ENCODE data around the gene CLCF1. TPM values are rescaled to one million over a fixed set of nuclear protein-coding genes. Genes with fewer than 3 reads are reported as not detected.
A peak's percentile ranks its signal among the peaks of the same experiment; 100 is the strongest.

CLCF1 gene
- total and polyA plus RNA-seq, 2 of the 13 experiments (the other 11 are each of a cell fraction or from before 2014, with no cell fraction given), result 0.49 to 0.78 TPM

DNA sequence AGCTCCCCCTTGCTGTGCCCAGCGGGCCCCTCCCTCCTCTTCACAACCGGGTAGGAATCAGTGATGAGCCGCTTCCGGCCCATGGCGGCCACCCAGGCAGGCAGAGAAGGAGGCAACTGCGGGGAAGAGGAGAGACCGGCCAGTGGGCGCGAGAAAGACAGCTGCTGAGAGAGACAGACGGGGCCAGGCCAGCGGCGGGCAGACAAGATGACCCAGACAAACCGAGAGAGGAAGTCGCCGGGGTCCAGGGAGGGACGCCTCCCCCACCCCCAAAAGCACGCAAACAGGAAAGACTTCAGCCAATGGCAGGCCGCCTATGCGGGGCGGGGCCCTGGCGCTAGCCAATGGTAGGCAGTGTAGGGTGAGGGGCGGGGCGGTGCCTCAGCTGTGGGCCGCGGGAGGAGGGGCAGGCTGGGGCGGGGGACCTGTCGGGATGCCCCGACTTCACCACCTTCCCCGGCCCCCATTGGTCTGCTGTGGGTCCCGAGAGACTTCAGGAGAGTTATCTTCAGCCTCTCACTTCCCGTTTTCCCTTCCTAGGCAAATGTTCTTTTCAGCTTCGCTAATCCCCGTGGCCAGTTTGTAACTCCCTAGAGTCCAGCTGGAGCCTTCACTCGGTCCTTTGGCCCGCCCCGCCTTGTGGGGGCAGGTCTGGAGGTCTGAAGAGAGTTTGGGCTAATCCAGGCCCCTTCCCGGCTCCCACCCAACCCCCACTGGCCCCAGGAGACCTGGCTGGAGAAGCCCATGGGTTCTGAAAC, 19.9 kb downstream of the CLCF1 start, which contains the start of gene POLD4 (continued):
- TF ChIP-seq GATAD1 (CRISPR knock-in tag; IDR thresholded peaks at IDR 0.05) (peak; percentile 62), PITX1 (CRISPR knock-in tag; IDR thresholded peaks at IDR 0.05) (0 out of 2 replicates have a peak, but pooled peaks have one; percentile 59), GABPA (IDR thresholded peaks at IDR 0.05; ENCODE audit: low read depth, low read length) (peak; percentile 37), GABPA (CRISPR knock-in tag; IDR thresholded peaks at IDR 0.05; ENCODE audit: low read depth) (peak; percentile 80), ZNF496 (CRISPR knock-in tag; IDR thresholded peaks at IDR 0.05; ENCODE audit: insufficient replicate concordance) (no peak), PRMT3 (CRISPR knock-in tag; IDR thresholded peaks at IDR 0.05; ENCODE audit: borderline replicate concordance, low read depth) (no peak), ZNF788 (CRISPR knock-in tag; IDR thresholded peaks at IDR 0.05; ENCODE audit: borderline replicate concordance) (peak; percentile 24; the same call in 1 of the 2 replicates), ZNF530 (CRISPR knock-in tag; IDR thresholded peaks at IDR 0.05; ENCODE audit: low read depth) (no peak)
- TF ChIP-seq, protein P1, sequence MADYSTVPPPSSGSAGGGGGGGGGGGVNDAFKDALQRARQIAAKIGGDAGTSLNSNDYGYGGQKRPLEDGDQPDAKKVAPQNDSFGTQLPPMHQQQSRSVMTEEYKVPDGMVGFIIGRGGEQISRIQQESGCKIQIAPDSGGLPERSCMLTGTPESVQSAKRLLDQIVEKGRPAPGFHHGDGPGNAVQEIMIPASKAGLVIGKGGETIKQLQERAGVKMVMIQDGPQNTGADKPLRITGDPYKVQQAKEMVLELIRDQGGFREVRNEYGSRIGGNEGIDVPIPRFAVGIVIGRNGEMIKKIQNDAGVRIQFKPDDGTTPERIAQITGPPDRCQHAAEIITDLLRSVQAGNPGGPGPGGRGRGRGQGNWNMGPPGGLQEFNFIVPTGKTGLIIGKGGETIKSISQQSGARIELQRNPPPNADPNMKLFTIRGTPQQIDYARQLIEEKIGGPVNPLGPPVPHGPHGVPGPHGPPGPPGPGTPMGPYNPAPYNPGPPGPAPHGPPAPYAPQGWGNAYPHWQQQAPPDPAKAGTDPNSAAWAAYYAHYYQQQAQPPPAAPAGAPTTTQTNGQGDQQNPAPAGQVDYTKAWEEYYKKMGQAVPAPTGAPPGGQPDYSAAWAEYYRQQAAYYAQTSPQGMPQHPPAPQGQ (CRISPR knock-in tag; IDR thresholded peaks at IDR 0.05; ENCODE audit: borderline replicate concordance), result no peak
- TF ChIP-seq, protein P2, sequence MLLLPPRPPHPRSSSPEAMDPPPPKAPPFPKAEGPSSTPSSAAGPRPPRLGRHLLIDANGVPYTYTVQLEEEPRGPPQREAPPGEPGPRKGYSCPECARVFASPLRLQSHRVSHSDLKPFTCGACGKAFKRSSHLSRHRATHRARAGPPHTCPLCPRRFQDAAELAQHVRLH (CRISPR knock-in tag; IDR thresholded peaks at IDR 0.05; ENCODE audit: borderline replicate concordance, low read depth), result 0 out of 2 replicates have a peak, but pooled peaks have one; percentile 27
- TF ChIP-seq, protein P3, sequence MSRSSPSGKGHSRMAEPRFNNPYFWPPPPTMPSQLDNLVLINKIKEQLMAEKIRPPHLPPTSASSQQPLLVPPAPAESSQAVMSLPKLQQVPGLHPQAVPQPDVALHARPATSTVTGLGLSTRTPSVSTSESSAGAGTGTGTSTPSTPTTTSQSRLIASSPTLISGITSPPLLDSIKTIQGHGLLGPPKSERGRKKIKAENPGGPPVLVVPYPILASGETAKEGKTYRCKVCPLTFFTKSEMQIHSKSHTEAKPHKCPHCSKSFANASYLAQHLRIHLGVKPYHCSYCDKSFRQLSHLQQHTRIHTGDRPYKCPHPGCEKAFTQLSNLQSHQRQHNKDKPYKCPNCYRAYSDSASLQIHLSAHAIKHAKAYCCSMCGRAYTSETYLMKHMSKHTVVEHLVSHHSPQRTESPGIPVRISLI (CRISPR knock-in tag; IDR thresholded peaks at IDR 0.05; ENCODE audit: borderline replicate concordance), result no peak
- TF ChIP-seq, protein P4, sequence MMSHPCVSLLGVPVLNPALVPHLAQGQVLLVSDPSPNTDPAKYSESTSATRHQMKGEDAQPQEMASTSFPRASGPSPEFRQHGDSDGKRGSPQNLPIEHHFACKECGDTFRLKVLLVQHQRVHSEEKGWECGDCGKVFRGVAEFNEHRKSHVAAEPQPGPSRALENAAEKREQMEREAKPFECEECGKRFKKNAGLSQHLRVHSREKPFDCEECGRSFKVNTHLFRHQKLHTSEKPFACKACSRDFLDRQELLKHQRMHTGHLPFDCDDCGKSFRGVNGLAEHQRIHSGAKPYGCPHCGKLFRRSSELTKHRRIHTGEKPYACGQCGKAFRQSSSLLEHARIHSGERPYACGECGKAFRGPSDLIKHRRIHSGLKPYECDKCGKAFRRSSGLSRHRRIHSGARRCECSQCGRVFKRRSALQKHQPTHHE (CRISPR knock-in tag; IDR thresholded peaks at IDR 0.05; ENCODE audit: borderline replicate concordance), result 0 out of 2 replicates have a peak, but pooled peaks have one; percentile 61
- TF ChIP-seq, protein P5, sequence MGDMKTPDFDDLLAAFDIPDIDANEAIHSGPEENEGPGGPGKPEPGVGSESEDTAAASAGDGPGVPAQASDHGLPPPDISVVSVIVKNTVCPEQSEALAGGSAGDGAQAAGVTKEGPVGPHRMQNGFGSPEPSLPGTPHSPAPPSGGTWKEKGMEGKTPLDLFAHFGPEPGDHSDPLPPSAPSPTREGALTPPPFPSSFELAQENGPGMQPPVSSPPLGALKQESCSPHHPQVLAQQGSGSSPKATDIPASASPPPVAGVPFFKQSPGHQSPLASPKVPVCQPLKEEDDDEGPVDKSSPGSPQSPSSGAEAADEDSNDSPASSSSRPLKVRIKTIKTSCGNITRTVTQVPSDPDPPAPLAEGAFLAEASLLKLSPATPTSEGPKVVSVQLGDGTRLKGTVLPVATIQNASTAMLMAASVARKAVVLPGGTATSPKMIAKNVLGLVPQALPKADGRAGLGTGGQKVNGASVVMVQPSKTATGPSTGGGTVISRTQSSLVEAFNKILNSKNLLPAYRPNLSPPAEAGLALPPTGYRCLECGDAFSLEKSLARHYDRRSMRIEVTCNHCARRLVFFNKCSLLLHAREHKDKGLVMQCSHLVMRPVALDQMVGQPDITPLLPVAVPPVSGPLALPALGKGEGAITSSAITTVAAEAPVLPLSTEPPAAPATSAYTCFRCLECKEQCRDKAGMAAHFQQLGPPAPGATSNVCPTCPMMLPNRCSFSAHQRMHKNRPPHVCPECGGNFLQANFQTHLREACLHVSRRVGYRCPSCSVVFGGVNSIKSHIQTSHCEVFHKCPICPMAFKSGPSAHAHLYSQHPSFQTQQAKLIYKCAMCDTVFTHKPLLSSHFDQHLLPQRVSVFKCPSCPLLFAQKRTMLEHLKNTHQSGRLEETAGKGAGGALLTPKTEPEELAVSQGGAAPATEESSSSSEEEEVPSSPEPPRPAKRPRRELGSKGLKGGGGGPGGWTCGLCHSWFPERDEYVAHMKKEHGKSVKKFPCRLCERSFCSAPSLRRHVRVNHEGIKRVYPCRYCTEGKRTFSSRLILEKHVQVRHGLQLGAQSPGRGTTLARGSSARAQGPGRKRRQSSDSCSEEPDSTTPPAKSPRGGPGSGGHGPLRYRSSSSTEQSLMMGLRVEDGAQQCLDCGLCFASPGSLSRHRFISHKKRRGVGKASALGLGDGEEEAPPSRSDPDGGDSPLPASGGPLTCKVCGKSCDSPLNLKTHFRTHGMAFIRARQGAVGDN (CRISPR knock-in tag; IDR thresholded peaks at IDR 0.05), result peak; percentile 81
- TF ChIP-seq, protein P6, sequence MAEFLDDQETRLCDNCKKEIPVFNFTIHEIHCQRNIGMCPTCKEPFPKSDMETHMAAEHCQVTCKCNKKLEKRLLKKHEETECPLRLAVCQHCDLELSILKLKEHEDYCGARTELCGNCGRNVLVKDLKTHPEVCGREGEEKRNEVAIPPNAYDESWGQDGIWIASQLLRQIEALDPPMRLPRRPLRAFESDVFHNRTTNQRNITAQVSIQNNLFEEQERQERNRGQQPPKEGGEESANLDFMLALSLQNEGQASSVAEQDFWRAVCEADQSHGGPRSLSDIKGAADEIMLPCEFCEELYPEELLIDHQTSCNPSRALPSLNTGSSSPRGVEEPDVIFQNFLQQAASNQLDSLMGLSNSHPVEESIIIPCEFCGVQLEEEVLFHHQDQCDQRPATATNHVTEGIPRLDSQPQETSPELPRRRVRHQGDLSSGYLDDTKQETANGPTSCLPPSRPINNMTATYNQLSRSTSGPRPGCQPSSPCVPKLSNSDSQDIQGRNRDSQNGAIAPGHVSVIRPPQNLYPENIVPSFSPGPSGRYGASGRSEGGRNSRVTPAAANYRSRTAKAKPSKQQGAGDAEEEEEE (CRISPR knock-in tag; IDR thresholded peaks at IDR 0.05; ENCODE audit: borderline replicate concordance), result no peak
- TF ChIP-seq, protein P7, sequence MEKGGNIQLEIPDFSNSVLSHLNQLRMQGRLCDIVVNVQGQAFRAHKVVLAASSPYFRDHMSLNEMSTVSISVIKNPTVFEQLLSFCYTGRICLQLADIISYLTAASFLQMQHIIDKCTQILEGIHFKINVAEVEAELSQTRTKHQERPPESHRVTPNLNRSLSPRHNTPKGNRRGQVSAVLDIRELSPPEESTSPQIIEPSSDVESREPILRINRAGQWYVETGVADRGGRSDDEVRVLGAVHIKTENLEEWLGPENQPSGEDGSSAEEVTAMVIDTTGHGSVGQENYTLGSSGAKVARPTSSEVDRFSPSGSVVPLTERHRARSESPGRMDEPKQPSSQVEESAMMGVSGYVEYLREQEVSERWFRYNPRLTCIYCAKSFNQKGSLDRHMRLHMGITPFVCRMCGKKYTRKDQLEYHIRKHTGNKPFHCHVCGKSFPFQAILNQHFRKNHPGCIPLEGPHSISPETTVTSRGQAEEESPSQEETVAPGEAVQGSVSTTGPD (CRISPR knock-in tag; IDR thresholded peaks at IDR 0.05), result no peak

All from HepG2 (cell line).